ENCODE results near the gene UBE2H. TPM values are rescaled to one million over a fixed set of nuclear protein-coding genes. Genes with fewer than 3 reads are reported as not detected.

Gene UBE2H
- total and polyA plus RNA-seq, 2 donors (not counting 1 experiment from before 2014, with no cell fraction given) = 23.3 to 54.1 TPM

- ATAC-seq (ENCODE audit: low read depth) (peak; percentile 92), DNase-seq (peak; percentile 88)
- CTCF ChIA-PET = interaction anchor here (0.6 to 9.3 kb wide), 24 partner anchors 9 to 607 kb away, joined by 3 to 116 read pairs (median 3); partner anchors contain the start of gene STRIP2
- POLR2A ChIA-PET = interaction anchor here (0.5 to 1.6 kb wide), 2 partner anchors 184 to 186 kb away, joined by 3 read pairs; no protein-coding TSS in a partner anchor
- no peaks in the 10 kb centered on the region for H3K27me3 ChIP-seq (replicated peaks in 1 of 4; ENCODE audit: control extremely low read depth in 1 of 4, control insufficient read depth in 3 of 4, insufficient read depth in 4 of 4, low read length in 3 of 4)
- Mint-ChIP-seq H3K9me3 (ENCODE audit: insufficient read depth) (no peaks in the 10 kb centered on the region), H3K4me3 (peak overlapping the region; percentile 96), H3K4me1 (peaks cover 18% of the 10 kb centered on the region), H3K27me3 (peaks cover 2% of the 10 kb centered on the region), H3K27ac (peak overlapping the region; percentile 55)
- peaks cover 0 to 3% (median 0%) of the 10 kb centered on the region in 3 donors for H3K9me3 ChIP-seq (ENCODE audit: control extremely low read depth in 1 of 3, control insufficient read depth in 2 of 3, insufficient read depth in 1 of 3, low read length in 2 of 3)
- H4K20me1 ChIP-seq (ENCODE audit: control insufficient read depth, insufficient read depth, low read length, poor library complexity, severe bottlenecking) = peaks cover 9% of the 10 kb centered on the region
- H3K36me3 ChIP-seq (replicated peaks in 1 of 2; ENCODE audit: control extremely low read depth in 1 of 2, control insufficient read depth in 1 of 2, extremely low read depth in 1 of 2, insufficient read depth in 2 of 2, low read length in 1 of 2) = no peaks in the 10 kb centered on the region
- no peak overlapping the region for H3K27ac ChIP-seq (ENCODE audit: low read length in 2 of 2)
- peaks cover 16 to 25% of the 10 kb centered on the region in 2 donors for H3K4me1 ChIP-seq (ENCODE audit: control insufficient read depth in 2 of 2, insufficient read depth in 2 of 2, low read length in 2 of 2)
- peak overlapping the region; percentile 100 for H3K4me2 ChIP-seq (replicated peaks; ENCODE audit: low read depth, low read length, poor library complexity, severe bottlenecking)
- peaks cover 4% of the 10 kb centered on the region for H3K79me2 ChIP-seq (ENCODE audit: control insufficient read depth, insufficient read depth, low read length)
- peak overlapping the region; percentile 50 to 83 (median 64) for H3K4me3 ChIP-seq (ENCODE audit: control extremely low read depth in 1 of 5, extremely low read depth in 1 of 5, insufficient read depth in 1 of 5, low read depth in 2 of 5, low read length in 4 of 5)
- WGBS (ENCODE audit: insufficient coverage) = under 1% methylated on average over 36 of the region's 52 CpGs
- TF ChIP-seq EZH2 (IDR thresholded peaks at IDR 0.05; ENCODE audit: borderline replicate concordance, insufficient read depth, low read depth, low read length, poor library complexity, severe bottlenecking) = no peak
- TF ChIP-seq, protein P1, sequence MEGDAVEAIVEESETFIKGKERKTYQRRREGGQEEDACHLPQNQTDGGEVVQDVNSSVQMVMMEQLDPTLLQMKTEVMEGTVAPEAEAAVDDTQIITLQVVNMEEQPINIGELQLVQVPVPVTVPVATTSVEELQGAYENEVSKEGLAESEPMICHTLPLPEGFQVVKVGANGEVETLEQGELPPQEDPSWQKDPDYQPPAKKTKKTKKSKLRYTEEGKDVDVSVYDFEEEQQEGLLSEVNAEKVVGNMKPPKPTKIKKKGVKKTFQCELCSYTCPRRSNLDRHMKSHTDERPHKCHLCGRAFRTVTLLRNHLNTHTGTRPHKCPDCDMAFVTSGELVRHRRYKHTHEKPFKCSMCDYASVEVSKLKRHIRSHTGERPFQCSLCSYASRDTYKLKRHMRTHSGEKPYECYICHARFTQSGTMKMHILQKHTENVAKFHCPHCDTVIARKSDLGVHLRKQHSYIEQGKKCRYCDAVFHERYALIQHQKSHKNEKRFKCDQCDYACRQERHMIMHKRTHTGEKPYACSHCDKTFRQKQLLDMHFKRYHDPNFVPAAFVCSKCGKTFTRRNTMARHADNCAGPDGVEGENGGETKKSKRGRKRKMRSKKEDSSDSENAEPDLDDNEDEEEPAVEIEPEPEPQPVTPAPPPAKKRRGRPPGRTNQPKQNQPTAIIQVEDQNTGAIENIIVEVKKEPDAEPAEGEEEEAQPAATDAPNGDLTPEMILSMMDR (IDR thresholded peaks at IDR 0.05) = peak; percentile 95
- intact Hi-C loops (cut with micrococcal nuclease) = loop anchor here (1.0 to 10.0 kb wide), 8 partner anchors 45 to 458 kb away; partner anchors contain the start of genes SMKR1, STRIP2 and UBE2H
- peak overlapping the region; percentile 81 for H2AFZ ChIP-seq (ENCODE audit: insufficient read depth, low read depth, low read length, poor library complexity, severe bottlenecking)
- peak overlapping the region; percentile 74 for H3K9ac ChIP-seq (ENCODE audit: low read length)
These were observed 127.4 kb downstream of the UBE2H start for GRCh38 chr7:129825209-129825970.
